NB4 (cell line): Measurements from ENCODE around the gene GPR78.

ENCODE experiments used
- POLR2A ChIP-seq: IDR thresholded peaks from 2 replicates; pipeline ENCODE4 v1.6.1; 2011; ENCODE audit warnings: mild to moderate bottlenecking; ENCODE audit not compliant: insufficient read length; ENCODE audit errors: extremely low read depth
- TF ChIP-seq, protein P1 (sequence below): IDR thresholded peaks from one replicate; pipeline ENCODE4 v1.5.1; 2012; ENCODE audit warnings: low read depth, low read length
- TF ChIP-seq, protein P2 (sequence below): IDR thresholded peaks from 2 replicates; pipeline ENCODE4 v1.6.1; 2011; ENCODE audit warnings: low read depth, low read length

DNA sequence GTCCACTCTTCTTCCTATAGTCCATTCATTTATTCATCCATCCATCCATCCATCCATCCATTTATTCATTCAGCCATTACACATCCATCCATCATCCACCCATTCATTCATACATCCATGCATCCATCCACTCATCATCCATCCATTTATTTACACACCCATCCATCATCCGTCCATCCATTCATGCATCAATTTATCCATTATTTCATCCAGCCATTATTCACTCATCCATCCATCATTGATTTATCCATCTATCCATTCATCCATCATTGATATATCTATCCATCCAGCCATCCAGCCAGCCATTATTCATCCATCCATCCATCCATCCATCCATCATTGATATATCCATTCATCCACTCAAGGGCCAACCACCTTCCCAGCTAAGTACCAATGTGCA is 25.1 kb downstream of the GPR78 start:
- no peak for TF ChIP-seq POLR2A
- TF ChIP-seq, protein P1, sequence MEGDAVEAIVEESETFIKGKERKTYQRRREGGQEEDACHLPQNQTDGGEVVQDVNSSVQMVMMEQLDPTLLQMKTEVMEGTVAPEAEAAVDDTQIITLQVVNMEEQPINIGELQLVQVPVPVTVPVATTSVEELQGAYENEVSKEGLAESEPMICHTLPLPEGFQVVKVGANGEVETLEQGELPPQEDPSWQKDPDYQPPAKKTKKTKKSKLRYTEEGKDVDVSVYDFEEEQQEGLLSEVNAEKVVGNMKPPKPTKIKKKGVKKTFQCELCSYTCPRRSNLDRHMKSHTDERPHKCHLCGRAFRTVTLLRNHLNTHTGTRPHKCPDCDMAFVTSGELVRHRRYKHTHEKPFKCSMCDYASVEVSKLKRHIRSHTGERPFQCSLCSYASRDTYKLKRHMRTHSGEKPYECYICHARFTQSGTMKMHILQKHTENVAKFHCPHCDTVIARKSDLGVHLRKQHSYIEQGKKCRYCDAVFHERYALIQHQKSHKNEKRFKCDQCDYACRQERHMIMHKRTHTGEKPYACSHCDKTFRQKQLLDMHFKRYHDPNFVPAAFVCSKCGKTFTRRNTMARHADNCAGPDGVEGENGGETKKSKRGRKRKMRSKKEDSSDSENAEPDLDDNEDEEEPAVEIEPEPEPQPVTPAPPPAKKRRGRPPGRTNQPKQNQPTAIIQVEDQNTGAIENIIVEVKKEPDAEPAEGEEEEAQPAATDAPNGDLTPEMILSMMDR = no peak
- TF ChIP-seq, protein P2, sequence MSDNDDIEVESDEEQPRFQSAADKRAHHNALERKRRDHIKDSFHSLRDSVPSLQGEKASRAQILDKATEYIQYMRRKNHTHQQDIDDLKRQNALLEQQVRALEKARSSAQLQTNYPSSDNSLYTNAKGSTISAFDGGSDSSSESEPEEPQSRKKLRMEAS = no peak
